ENCODE results near the gene ANXA3.
"Not testable (repeated sequence)": the region's sequence is repeated elsewhere in the genome, so short reads cannot be mapped to it uniquely, and the experiment has no call there.

Gene ANXA3

GRCh38 chr4:78527555-78527954 lies 24.0 kb upstream of the ANXA3 start:
- H3K4me3 Mint-ChIP-seq = no peak overlapping the region
- no peak for ATAC-seq
- no peak for DNase-seq
- H3K9me3 Mint-ChIP-seq = no peaks in the 10 kb centered on the region
- H3K27me3 Mint-ChIP-seq = peaks cover 2% of the 10 kb centered on the region
- H3K4me1 Mint-ChIP-seq = no peaks in the 10 kb centered on the region
- H3K27ac Mint-ChIP-seq = no peak overlapping the region
- H3K36me3 Mint-ChIP-seq (ENCODE audit: low read depth) = no peaks in the 10 kb centered on the region

DNA sequence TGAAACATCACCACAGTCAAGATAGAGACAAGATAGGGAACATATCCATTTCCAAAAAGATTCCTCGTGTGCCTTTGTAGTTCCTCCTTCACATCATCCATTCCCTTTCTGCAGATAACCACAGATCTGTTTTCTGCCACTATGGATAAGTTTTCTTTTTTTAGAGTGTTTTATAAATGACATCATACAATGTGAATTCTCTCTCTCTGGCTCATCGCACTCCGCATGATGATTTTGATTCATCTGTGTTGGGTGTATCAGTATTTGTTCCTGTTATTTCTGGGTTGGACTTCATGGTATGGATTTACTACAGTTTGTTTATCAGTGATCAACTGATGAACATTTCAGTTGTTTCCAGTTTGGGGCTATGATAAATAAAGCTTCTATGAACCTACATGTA lies 23.2 kb upstream of the ANXA3 start:
- Mint-ChIP-seq H3K4me3 (no peak overlapping the region), H3K36me3 (ENCODE audit: low read depth) (no peaks in the 10 kb centered on the region), H3K27me3 (peaks cover 2% of the 10 kb centered on the region), H3K4me1 (no peaks in the 10 kb centered on the region), H3K9me3 (no peaks in the 10 kb centered on the region), H3K27ac (no peak overlapping the region)
- DNase-seq (no peak), ATAC-seq (no peak)

- no peak for ATAC-seq
- Mint-ChIP-seq H3K36me3 (ENCODE audit: low read depth) (no peaks in the 10 kb centered on the region), H3K27me3 (no peaks in the 10 kb centered on the region)
Measured at GRCh38 chr4:78529569-78530209, 21.9 kb upstream of the ANXA3 start.

DNA sequence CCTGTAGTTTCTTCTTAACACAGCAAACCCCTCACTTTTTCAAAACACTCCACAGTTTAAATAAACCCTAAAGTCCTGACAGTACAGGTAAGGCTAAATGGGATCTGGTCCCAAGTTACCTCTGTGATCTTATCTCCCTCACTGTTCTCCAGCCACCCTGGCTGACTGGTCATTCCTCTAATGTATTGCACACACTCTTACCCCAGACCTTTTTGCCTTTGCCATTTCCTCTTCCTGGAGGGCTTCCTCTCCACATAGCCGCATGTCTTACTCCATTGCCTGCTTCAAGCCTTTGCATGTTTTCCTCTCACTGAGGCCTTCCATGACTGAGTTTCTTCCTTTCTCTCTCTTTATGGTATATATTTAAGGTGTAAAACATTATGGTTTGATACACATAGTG lies 19.5 kb upstream of the ANXA3 start:
- Mint-ChIP-seq H3K4me3 (no peak overlapping the region), H3K4me1 (no peaks in the 10 kb centered on the region), H3K27me3 (peaks cover under 1% of the 10 kb centered on the region), H3K27ac (no peak overlapping the region), H3K36me3 (ENCODE audit: low read depth) (no peaks in the 10 kb centered on the region), H3K9me3 (no peaks in the 10 kb centered on the region)
- ATAC-seq (no peak), DNase-seq (no peak)

More at GRCh38 chr4:78529569-78530209, 21.9 kb upstream of the ANXA3 start:
- H3K4me3 Mint-ChIP-seq = no peak overlapping the region
- no peaks in the 10 kb centered on the region for H3K4me1 Mint-ChIP-seq
- H3K27ac Mint-ChIP-seq = no peak overlapping the region
- DNase-seq = no peak
- no peaks in the 10 kb centered on the region for H3K9me3 Mint-ChIP-seq

DNA sequence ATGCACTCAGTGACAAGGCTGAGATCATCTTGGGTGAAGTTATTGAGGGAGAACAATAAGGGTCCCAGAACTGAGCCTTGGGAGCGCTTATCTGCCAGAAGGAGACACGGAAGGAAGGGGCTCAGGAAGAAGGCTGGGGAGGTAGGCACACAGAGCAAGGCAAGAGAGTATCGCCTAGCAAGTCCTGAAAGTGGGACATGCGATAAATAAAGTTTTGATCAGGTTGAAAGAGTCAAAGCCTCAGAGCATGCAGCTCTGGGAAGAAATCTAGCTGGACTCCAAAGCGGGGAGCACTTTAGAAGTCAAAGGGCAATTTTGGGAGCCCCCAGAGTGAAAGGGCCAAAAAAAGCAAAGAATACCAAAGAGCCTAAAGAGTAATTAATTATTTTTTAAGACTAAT lies 17.7 kb upstream of the ANXA3 start:
- DNase-seq (no peak), ATAC-seq (no peak)
- H3K4me3 Mint-ChIP-seq = no peak overlapping the region
- H3K4me1 Mint-ChIP-seq = no peaks in the 10 kb centered on the region
- no peaks in the 10 kb centered on the region for H3K36me3 Mint-ChIP-seq (ENCODE audit: low read depth)
- no peaks in the 10 kb centered on the region for H3K9me3 Mint-ChIP-seq
- H3K27ac Mint-ChIP-seq = no peak overlapping the region
- H3K27me3 Mint-ChIP-seq = peaks cover 2% of the 10 kb centered on the region

- Mint-ChIP-seq H3K27ac (no peak overlapping the region), H3K36me3 (ENCODE audit: low read depth) (no peaks in the 10 kb centered on the region), H3K9me3 (no peaks in the 10 kb centered on the region), H3K4me3 (no peak overlapping the region), H3K4me1 (no peaks in the 10 kb centered on the region), H3K27me3 (peaks cover 2% of the 10 kb centered on the region)
- DNase-seq (no peak), ATAC-seq (no peak)
Measured at GRCh38 chr4:78534286-78534955, 17.1 kb upstream of the ANXA3 start.

DNA sequence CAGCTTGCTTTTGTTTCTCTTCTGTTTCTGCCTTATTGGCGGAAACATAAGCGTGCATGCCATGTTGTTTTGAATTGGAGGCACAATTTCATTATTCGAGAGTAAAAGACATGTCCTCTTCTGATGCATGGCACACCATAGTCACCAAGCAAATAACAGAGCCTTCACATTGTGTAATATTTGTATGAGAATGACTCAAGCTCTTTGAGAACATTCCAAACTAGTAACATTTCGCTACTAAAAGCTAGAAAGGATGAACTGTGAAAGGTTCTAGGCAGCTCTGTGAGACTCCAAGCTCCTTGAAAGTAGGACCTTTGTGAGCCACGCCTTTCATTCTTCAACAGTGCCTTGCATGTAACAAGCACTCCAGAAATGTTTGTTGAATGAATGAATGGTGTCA lies 9.2 kb upstream of the ANXA3 start:
- no peak overlapping the region for H3K27ac Mint-ChIP-seq
- H3K36me3 Mint-ChIP-seq (ENCODE audit: low read depth) = no peaks in the 10 kb centered on the region
- H3K9me3 Mint-ChIP-seq = no peaks in the 10 kb centered on the region
- H3K4me3 Mint-ChIP-seq = no peak overlapping the region
- H3K27me3 Mint-ChIP-seq = peaks cover 3% of the 10 kb centered on the region
- DNase-seq (no peak), ATAC-seq (no peak)
- peaks cover 3% of the 10 kb centered on the region for H3K4me1 Mint-ChIP-seq

- Mint-ChIP-seq H3K36me3 (ENCODE audit: low read depth) (no peaks in the 10 kb centered on the region), H3K27ac (no peak overlapping the region), H3K4me3 (no peak overlapping the region), H3K27me3 (peaks cover 3% of the 10 kb centered on the region), H3K9me3 (no peaks in the 10 kb centered on the region), H3K4me1 (peaks cover 3% of the 10 kb centered on the region)
- DNase-seq = no peak
- ATAC-seq = peak; percentile 10
Measured at GRCh38 chr4:78543424-78544125, 8.0 kb upstream of the ANXA3 start.

- Mint-ChIP-seq H3K4me1 (peaks cover 3% of the 10 kb centered on the region), H3K9me3 (no peaks in the 10 kb centered on the region), H3K4me3 (no peak overlapping the region), H3K36me3 (ENCODE audit: low read depth) (no peaks in the 10 kb centered on the region), H3K27ac (no peak overlapping the region), H3K27me3 (peaks cover 4% of the 10 kb centered on the region)
- no peak for DNase-seq
- ATAC-seq = no peak
Measured at GRCh38 chr4:78544678-78545077, 6.9 kb upstream of the ANXA3 start.

DNA sequence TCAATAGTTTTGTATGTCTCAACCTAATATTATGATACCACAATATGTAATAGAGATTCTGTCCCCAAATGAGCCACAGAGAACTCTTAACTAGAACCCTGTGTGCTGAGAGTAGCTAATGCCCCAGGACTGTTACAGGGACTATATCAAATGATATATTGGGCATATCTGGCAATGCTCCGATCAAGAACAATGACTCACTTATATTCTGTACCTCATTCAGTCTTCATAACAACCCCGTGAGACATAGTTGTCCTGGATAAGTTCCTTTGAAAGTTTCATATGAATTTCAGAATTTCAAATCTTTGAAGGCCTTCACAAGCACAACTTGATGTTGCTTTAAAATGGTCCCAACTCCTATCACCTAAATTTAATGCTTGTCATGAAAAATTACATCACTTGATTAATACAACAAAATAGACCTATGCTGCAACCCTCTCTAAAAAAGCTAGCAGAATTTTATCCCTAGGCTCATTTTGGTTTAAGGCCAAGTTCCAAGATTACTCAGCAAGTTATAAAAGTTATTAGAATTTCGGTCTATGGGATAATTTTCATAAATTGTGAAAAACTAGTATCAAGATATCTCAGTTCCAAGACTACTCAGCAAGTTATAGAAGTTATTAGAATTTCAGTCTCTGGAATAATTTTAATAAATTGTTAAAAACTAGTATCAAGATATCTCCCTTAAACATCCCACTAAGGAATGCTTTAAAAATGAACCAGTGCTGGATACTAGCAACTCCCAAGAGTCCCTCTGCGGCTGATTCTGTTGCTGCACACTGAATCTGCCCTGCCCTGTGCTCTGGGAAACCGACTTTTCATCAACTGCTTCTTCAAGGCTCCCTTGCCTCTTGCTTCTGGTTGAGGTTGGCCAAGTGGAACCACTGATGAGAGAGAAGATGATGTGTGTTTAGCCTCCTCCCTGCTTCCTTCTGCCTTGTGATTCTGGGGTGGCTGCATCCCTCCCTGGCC lies 6.0 kb upstream of the ANXA3 start:
- no peak for DNase-seq

GRCh38 chr4:78547899-78548298 lies 3.7 kb upstream of the ANXA3 start:
- not testable (repeated sequence) for DNase-seq; ATAC-seq; H3K27ac Mint-ChIP-seq; H3K4me3 Mint-ChIP-seq; H3K36me3 Mint-ChIP-seq (ENCODE audit: low read depth); H3K9me3 Mint-ChIP-seq
- Mint-ChIP-seq H3K4me1 (peaks cover 14% of the 10 kb centered on the region), H3K27me3 (peaks cover 24% of the 10 kb centered on the region)

More for the DNA sequence above, 6.0 kb upstream of the ANXA3 start:
- Mint-ChIP-seq H3K4me3 (no peak overlapping the region), H3K4me1 (peaks cover 3% of the 10 kb centered on the region), H3K27ac (no peak overlapping the region), H3K9me3 (no peaks in the 10 kb centered on the region), H3K36me3 (ENCODE audit: low read depth) (no peaks in the 10 kb centered on the region), H3K27me3 (peaks cover 9% of the 10 kb centered on the region)
- no peak for ATAC-seq

GRCh38 chr4:78548889-78549288 lies 2.7 kb upstream of the ANXA3 start:
- H3K4me3 Mint-ChIP-seq; H3K27ac Mint-ChIP-seq; H3K36me3 Mint-ChIP-seq (ENCODE audit: low read depth); H3K9me3 Mint-ChIP-seq; ATAC-seq; DNase-seq: not testable (repeated sequence)
- H3K27me3 Mint-ChIP-seq = peaks cover 29% of the 10 kb centered on the region
- H3K4me1 Mint-ChIP-seq = peaks cover 11% of the 10 kb centered on the region

- ATAC-seq (no peak), DNase-seq (no peak)
- H3K4me1 Mint-ChIP-seq = peaks cover 11% of the 10 kb centered on the region
- H3K27me3 Mint-ChIP-seq = peaks cover 33% of the 10 kb centered on the region
- no peak overlapping the region for H3K27ac Mint-ChIP-seq
- no peaks in the 10 kb centered on the region for H3K36me3 Mint-ChIP-seq (ENCODE audit: low read depth)
- no peaks in the 10 kb centered on the region for H3K9me3 Mint-ChIP-seq
- H3K4me3 Mint-ChIP-seq = no peak overlapping the region
Measured at GRCh38 chr4:78552389-78553042, 946 bp downstream of the ANXA3 start.

DNA sequence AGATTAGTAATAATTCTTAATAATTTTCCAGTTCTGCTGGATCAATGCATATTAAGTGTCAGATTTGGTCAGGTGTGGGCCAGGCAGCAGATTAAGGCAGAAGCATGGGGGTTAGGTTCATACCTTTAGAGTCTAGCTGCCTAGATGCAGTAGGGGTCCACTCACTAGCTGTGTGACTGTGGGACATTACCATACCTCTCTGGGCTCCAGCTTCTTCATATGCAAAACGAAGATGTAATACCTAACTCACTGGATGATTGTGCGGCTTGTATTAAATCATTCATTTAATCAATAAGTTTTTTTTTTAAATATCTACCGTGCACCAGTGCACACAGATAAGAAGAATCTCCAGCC lies 1.4 kb downstream of the ANXA3 start:
- Mint-ChIP-seq H3K36me3 (ENCODE audit: low read depth) (no peaks in the 10 kb centered on the region), H3K27ac (no peak overlapping the region), H3K27me3 (peaks cover 33% of the 10 kb centered on the region), H3K4me3 (no peak overlapping the region), H3K9me3 (no peaks in the 10 kb centered on the region), H3K4me1 (peaks cover 11% of the 10 kb centered on the region)
- ATAC-seq (no peak), DNase-seq (no peak)
